D341Med (cell line): ENCODE measurements around the gene AHRR.

Source experiments
- DNase-seq: peaks from one replicate; pipeline ENCODE4 v3.0.0; 2012; ENCODE audit warnings: low spot score

AHRR gene

GRCh38 chr5:321726-322251 is 275 bp downstream of the AHRR start:
- no peak for DNase-seq

- peak; percentile 37 for DNase-seq
Observed at GRCh38 chr5:322281-322941, 897 bp downstream of the AHRR start.

DNA sequence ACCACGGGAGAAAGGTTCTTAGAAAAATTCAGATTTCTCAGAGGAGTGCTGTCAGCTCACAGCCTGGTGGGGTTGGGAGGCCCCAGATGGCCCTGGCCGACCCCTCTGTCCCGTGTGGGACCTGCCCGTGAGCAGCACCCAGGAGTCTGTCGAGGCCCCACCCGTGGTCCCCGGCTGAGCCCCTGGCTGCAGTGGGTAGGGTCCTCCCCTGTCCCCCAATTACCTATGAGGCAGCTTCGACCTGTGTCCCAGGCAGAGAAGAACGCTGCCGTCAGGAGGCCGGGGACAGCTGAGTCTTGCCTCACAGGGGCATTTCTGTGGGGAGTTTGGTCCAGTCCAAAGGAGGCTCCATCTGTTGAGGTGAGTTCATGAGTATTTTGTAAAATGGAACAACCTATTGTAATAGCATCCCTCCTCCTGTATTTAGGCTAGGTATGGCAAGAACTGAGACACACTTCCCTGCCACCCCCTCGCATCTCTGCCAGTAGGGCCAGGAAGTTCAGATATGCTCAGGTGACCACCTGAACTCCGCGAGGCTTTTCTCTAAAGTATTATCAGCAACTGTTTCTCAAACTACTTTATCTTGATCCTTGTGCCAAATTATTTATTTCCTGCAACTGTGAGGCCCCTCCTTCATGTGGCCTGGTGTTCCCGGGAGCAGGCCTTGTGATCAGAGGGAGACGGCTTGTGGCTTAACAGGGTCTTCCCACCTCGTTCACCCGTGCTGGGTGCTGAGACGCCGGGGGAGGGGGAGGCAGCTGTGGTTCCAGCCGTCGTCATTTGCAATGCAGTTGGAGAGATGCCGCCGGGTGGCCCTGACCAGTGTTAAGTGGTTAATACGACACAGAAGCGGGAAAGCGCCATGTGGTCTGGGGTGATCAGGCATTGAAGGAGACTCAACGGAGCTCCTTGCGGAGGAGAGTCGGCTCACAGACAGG is 1.7 kb downstream of the AHRR start:
- DNase-seq = peak; percentile 30

- no peak for DNase-seq
Observed at GRCh38 chr5:324736-325612, 3.5 kb downstream of the AHRR start.

GRCh38 chr5:326109-326508 is 4.6 kb downstream of the AHRR start:
- DNase-seq = no peak

DNA sequence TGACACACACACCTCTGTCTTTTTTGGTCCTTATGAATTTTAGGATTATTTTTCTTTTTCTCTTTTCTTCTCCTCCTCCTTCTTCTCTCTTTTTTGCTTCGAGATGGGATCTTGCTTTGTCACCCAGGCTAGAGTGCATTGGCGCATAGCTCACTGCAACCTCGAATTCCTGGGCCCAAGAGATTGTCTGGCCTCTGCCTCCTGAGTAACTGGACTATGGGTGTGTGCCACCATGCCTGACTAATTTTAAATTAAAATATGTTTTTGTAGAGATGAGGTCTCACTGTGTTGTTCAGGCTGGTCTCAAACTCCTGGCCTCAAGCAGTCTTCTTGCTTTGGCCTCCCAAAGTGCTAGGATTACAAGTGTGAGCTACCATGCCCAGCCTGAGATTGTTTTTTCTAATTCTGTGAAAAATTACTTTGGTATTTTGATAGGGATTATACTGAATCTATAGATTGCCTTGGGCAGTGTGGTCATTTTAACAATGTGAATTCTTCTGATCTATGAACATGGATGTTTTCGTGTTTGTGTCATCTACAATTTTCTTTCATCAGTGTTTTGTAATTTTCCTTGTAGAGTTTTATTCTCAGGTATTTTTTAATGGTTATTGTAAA is 7.7 kb downstream of the AHRR start:
- DNase-seq = no peak

DNA sequence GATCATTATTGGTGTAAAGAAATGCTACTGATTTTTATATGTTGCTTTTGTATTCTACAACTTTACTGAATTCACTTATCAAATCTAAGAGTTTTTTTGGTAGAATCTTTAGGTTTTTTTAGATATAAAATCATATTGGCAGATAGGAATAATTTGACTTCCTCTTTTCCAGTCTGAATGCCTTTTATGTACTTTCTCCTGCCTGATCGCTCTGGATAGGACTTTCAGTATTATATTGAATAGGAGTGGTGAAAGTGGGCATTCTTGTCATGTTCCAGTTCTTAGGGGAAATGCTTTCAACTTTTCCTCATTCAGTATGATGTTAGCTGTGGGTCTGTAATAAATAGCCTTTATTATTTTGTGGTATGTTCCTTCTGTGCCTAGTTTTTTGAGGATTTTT is 8.3 kb downstream of the AHRR start:
- DNase-seq = no peak

DNA sequence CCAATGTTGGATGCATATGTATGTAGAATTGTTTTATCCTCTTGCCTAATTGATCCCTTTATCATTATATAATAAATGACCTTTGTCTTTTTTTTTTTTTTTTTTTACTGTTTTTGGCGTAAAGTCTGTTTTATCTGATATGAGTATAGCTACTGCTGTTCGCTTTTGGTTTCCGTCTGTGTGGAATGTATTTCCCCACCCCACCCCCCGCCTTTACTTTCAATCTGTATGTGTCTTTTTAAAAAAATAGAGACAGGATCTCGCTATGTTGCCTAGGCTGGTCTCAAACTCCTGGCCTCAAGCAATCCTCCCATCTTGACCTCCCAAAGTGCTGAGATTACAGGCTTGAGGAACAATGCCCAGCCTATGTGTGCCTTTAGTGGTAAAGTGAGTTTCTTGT is 11.3 kb downstream of the AHRR start:
- no peak for DNase-seq

DNA sequence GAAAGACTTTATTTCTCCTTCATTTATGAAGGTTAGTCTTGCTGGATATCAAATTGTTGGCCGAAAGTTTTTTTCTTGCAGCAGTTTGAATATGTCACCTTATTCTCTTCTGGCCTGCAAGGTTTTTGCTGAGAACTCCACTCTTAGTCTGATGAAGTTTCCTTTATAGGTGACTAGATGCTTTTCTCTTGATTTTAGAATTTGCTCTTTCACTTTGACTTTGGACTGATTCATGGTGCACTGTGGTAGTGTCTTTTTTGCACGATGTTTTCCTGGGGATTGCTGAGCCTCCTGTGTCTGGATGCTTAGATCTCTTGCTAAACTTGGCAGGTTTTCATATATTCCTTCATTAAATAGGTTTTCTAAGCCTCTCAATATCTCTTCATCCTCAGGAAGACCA is 12.4 kb downstream of the AHRR start:
- no peak for DNase-seq

DNA sequence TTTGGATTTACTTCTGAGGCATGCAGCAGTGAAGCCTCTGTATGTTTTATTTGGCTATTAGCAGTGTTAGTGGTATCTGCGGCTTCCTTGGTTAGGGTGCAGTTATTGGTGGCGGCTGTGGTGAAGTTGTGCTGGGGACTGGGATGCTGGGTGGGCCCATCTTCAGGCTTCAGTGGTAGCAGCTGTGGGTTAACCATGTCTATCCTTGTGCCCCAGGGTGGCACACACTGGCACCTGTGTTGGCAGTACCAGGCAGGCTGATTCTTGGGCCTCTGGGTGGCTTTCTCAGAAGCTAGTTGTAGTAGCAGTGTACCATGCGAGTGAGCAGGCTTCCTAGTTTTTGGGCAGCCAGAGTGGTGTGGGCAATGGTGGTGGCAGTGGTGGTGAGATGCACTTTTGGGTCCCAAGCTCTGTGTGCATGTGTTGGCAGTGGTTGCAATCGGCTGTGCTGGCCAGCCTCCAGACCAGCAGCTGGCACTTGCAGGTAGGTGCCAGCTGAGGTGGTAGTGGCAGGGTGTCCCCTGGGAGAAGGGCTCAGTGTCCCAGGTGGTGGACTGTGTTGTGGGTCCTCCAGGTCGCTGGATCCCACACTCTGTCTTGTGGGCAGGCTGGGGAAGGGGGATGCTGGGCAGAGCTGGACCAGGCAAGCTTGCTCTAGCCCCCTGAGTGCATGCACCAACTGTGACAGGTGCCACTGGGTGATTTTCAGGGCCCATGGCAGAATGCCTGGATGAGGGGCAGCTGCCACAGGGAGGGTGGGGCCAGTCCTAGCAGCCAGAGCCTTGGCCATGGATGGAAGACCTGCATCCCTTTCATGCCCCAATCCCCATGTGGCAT is 13.6 kb downstream of the AHRR start:
- peak; percentile 14 for DNase-seq

DNA sequence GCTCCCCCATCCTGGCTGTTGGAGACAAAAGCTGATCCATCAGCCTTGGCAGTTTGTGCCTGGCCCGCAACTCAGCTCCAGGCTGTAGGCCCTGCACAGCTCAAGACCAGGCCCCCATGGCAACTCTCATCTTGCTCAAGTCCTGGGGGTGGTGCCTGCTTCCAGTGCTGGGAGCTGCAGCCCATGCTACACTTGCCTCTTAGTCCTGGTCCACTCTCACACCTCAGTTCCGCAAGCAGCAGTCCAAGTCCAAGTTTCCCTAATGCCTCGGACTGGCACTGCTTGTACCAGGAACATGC is 14.2 kb downstream of the AHRR start:
- no peak for DNase-seq

DNA sequence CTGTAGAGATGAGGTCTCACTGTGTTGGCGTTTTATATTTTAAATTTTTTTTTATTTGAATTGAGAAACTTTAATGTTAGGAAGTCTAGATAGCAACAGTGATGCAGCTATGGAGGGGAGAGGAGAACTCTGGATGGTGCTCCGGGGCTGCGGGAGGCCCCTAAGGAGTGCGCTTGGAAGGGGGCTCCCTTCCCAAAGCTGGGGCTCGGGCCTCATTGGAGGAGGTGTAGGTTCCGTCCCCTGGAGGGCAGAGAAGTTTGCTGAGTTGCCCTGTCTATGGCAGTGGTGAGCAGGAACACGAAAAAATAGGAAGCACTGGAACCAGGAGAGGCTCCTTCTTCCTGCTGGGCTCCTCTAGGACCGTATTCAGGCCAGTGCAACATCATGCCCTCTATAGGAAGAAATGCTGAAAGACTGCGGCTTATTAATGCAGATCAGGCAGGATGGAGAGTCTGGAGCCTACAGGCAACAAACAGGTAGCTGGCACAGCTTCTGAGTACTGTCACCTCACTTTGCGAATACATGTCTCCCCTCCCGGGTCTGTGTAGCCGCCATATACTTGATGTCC is 16.1 kb downstream of the AHRR start:
- peak; percentile 57 for DNase-seq

- DNase-seq = peak; percentile 28
Observed at GRCh38 chr5:342501-343460, 21.3 kb downstream of the AHRR start.

DNA sequence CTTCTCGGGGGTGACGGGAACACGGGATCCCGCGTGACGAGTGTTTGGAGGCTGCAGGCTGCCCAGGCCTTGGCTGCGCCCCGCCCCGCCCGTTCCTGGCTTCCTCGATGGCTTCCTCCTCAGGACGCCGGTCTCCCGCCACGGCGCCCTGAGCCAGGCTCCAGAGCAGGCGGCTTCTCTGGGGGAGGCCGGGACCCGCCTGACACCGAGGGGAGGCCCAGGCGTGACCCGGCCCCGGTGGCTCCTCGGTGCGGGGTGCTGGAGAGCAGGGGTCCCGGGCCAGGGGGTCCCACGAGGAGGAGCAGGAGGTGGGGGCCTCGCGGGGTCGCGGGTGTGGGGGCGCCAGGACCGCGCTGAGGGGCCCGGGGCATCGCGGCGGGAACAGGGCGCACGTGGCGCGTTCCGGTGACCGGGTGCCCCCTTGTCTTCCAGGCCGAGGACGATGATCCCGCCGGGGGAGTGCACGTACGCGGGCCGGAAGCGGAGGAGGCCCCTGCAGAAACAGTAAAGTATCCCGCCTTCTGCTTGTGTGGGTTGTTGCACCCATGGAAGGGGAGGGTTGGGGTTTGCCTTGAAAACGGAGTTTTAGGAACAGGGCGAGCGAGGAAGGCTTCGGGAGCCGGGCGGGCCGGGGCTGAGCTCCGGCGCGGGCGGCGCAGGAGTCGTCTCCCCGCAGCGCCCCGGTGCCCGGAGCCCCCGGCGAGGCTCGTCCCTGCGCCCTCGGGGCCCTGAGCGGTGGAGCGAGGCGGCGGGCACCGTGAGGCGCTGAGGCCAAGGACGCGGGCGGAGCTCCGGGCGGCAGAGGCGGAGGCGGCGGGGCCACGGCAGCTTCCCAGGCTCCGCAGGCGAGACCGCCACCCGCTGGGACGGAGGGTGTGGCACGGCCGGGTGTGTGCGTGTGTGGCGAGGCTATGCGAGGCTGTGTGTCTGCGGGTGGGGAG is 22.2 kb downstream of the AHRR start:
- DNase-seq = peak; percentile 68

- DNase-seq = no peak
Observed at GRCh38 chr5:344668-345067, 23.2 kb downstream of the AHRR start.

DNA sequence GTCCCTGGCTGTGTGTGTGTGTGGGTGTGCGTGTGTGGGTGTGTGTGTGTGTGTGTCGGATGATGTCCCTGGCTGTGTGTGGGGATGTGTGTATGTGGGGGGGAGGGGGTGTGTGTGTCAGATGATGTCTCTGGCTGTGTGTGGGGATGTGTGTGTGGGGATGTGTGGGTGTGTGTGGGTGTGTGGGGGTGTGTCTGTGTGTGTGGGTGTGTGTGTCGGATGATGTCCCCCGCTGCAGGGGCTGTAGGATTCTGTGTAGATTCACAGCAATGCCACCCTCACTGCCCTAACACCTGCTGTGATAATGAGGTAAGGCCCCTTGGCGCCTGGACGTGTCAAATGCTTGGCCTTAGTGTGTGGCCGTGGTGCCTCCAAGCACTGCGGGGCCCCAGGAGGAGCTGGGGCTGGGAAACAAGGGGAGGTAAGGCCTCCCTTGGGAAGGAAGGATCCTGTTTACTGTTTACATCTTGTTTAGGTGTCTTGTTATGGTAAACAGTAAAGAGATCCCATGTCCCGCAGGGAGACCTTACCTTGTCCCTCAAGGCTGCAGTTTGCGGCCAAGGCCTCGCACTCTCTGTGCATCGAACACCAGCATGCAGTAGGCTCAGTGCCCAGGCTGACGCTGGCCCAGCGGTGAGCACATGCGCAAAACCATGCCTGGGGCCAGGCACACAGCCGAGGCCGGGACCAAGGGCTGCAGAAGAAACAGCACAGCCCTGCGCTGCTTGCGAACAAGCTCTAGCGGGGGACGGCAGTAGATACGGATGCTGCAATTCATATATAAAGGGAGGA is 24.1 kb downstream of the AHRR start:
- DNase-seq = peak; percentile 40

GRCh38 chr5:346229-346935 is 24.9 kb downstream of the AHRR start:
- DNase-seq = peak; percentile 26
